HG03064 (cell line): ENCODE results near the gene SRP9.
"Not testable (repeated sequence)": the region's sequence is repeated elsewhere in the genome, so short reads cannot be mapped to it uniquely, and the experiment has no call there.

Source experiments
- ATAC-seq: cut with Tn5 transposase; IDR thresholded peaks from one replicate; pipeline ENCODE4 v1.9.1; 2021; ENCODE audit warnings: low read depth; ENCODE audit not compliant: unreplicated experiment

Gene SRP9

DNA sequence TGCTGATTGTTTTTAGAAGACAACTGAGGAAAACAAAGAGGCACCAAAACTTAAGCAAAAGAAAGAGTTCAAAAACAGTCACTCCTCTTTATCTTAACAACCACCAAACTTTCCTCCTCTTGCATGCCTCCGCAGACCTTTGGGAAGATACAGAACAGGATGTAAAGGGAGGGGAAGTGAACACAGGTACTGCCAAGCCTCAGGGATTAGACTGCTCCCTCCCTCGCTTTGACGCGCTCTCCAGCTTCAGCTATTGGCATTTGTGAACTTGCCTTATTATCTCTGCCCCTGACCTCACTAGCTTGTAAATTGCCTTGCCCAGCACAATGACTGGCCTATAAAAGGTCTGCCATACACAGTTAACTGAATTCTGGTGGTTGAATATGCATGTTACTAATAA is 4.8 kb upstream of the SRP9 start:
- no peak for ATAC-seq

DNA sequence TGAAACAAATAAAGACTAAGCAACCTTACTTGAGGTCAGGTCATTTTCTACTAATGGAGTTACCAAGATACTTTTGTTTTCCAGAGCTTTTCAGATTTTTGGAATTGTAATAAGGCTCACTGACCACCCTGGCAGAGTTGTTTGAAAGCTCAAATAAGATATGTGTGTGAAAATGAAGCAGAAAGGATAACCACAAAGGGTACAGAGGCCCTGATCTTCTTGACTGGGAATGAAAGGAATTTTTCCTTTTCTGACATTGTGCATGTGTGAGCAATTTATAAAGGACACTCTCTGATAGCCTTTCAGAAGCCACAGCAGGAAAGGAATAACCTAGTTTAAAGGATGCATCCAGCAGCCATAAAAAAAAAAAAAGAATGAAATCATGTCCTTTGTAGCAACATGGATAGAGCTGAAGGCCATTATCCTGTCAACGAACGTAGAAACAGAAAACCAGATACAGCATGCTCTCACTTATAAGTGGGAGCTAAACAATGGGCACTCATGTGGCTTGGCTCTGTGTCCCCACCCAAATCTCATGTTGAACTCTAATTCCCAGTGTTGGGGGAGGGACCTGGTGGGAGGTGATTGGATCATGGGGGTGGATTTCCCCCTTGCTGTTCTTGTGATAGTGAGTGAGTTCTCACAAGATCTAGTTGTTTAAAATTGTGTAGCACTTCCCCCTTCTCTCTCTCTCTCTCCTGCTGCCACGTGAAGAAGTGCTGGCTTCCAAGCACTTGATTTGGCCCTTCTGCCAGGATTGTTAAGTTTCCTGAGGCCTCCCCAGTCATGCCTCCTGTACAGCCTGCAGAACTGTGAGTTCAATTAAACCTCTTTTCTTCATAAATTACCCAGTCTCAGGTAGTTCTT is 3.1 kb upstream of the SRP9 start:
- no peak for ATAC-seq

DNA sequence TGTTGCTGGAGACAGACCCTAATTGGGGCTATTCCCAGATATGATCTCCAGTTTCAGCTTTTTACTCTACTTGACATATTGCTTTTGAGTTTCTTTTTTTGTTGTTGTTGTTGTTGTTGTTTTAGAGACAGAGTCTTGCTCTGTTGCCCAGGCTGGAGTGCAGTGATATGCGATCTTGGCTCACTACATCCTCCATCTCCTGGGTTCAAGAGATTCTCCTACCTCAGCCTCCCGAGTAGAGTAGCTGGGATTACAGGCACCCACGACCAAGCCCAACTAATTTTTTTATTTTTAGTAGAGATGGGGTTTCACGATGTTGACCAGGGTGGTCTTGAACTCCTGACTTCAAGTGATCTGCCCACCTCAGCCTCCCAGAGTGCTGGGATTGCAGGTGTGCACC is 1.3 kb upstream of the SRP9 start:
- ATAC-seq = no peak

DNA sequence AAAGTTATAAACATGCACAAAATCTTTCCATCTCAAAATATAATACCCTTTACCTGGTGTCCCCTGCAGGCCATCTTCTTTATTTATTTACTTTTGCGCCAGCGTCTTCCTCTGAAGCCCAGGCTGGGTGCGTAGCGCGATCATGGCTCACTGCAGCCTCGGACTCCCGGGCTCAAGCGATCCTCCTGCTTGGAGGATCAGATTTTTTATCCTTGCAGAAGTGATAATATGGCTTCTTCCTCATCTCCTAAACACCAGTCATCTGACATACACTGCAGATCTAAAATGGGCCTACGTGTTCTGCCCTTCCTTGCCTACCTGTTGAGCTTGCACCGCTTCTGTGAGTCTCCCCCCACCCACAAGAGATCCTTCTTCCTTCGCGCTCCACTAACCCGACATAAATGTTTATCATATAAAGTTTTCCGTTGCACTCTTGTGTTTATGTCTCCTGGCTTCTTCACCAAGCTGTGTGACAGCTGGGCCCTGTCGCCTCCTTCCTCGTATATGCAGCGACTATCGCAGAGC is 506 bp upstream of the SRP9 start:
- no peak for ATAC-seq

DNA sequence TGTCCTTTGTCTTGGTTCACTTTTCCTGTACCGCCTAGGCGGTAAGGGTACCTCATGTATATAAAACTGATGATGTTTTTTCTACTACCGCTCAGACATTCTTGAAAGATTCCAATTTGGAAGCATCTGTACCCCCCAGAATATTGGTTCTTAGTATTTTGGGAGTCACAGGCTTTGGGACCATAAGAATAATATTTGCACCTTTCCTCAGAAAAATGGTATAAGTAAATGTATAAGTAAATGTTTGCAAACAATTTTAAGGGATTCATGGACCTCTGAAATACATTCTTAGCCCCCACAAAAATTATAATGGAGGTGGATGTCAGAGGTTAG is 677 bp downstream of the SRP9 start:
- ATAC-seq = no peak

DNA sequence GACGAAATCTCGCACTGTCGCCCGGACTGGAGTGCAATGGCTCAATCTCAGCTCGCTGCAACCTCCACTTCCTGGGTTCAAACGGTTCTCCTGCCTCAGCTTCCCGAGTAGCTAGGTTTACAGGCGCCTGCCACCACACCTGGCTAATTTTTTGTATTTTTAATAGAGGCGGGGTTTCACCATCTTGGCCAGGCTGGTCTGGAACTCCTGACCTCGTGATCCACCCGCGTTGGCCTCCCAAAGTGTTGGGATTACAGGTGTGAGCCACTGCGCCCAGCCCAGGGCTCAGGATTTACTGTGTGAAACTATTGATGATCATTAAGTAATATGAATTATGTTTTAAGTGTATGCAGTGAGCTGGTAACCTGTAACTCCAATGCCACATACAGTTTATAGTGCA is 1.5 kb downstream of the SRP9 start:
- ATAC-seq = not testable (repeated sequence)

DNA sequence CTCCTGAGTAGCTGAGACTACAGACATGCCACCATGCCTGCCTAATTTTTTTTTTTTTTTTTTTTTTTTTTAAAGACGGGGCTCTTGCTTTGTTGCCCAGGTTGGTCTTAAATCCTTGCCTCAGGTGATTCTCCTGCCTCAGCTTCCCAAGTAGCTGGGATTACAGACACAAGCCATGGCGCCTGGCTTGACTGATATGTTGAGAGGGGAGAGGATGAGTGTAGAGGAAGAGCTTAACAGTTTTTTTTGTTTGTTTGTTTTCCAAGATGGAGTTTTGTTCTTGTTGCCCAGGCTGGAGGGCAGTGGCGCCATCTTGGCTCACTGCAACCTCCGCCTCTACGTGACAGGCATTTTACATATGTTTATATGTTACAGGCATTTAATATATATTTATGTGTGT is 2.5 kb downstream of the SRP9 start:
- ATAC-seq = no peak

DNA sequence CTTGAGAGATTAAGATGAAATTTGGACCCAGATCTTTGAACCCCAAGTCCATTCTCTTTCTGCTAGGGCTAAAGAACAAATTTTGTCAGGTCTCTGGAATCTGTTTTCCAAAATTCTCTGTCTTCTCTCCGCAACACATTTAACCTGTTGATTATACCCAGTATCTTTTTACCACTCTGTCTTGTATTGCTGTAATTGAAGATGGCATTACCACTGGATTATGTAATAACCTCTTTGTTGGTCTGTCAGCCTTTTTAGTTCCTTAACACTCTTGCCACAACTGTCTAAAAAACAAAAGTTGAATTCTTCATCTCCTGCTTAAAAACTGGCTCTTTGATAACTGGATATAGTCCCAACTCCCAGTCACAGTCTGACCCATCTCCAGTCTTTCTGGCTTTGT is 3.0 kb downstream of the SRP9 start:
- no peak for ATAC-seq

DNA sequence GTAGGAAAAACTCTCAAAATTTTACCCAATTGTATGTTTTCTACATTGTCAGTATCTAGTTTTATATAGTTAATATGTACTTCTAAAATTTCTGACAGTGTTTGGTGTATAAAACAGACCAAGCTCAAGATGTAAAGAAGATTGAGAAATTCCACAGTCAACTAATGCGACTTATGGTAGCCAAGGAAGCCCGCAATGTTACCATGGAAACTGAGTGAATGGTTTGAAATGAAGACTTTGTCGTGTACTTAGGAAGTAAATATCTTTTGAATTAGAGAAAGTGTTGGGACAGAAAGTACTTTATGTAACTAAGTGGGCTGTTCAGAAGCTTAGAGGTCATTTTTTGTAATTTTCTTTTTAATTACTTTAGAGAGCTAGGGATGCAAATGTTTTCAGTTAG is 11.5 kb downstream of the SRP9 start:
- ATAC-seq = not testable (repeated sequence)

DNA sequence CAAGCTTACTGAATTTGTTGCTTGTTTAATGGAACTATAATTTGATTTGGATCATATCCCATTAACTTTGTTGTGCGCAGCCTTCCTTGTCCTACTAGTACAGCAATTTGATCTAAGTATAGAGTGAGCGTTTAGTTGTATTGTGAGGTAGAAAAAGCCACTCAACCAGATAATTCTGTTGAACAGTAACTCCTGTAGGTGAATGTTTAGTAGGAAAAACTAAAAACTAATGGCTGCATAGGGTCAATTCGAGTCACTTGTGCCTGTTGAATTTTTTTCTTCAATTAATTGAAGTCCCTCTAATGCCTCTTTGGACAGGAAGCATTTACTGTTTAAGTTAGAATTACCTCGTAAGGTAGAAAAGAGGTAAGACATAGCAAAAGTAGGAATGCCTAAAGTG is 17.3 kb downstream of the SRP9 start:
- no peak for ATAC-seq

DNA sequence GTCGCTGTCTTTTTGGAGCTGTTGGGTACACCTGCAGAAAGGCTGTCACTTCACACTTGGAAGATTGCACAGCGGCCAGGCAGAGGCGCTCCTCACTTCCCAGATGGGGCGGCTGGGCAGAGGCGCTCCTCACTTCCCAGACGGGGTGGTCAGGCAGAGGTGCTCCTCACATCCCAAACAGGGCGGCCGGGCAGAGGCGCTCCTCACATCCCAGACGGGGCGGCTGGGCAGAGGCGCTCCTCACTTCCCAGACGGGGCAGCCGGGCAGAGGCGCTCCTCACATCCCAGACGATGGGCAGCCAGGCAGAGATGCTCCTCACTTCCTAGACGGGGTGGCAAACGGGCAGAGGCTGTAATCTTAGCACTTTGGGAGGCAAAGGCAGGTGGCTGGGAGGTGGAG is 18.5 kb downstream of the SRP9 start:
- ATAC-seq = not testable (repeated sequence)

DNA sequence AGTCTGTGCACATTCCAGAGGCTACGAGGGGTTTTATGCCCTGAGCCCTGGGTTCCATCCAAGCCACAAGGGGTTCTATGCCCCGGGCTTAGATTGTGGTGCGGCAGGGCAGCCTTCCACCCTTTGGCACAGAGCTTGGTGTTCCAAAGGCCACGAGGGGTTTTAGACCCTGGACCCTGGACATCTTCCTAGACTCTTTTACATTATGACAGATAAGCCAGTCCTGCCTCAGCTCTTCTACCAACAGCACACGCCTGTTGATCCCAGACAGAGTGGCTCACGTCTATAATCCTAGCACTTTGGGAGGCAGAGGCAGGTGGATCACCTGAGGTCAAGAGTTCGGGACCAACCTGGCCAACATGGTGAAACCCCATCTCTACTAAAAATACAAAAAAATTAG is 23.5 kb downstream of the SRP9 start:
- not testable (repeated sequence) for ATAC-seq

DNA sequence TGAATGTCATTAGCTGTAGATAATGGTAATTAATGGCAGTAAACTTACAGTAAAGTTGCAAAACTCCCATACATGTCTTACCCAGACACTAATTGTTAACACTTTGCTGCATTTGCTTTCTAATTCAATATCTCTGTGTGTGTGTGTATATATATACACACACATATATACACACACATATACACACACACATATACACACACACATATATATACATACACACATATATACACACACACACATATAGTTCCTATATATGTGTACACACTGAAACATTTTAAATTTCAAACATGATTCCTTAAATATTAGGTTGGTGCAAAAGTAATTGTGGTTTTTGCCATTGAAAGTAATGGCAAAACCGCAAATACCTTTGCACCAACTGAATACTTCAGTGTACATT is 28.6 kb downstream of the SRP9 start:
- ATAC-seq = no peak

DNA sequence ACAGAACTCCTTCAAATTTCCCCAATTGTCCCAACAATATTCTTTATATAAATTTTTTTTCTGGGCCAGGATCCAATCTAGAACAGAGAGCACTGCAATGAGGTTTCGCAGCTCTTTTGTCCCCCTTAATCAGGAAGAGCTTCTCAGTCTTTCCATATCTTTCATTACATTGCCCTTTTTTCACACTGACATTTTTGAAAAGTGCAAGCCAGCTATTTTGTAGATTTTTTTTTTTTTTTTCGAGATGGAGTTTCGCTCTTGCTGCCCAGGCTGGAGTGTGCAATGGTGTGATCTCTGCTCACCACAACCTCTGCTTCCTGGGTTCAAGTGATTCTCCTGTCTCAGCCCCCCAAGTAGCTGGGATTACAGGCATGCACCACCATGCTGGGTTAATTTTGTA is 29.1 kb downstream of the SRP9 start:
- not testable (repeated sequence) for ATAC-seq

DNA sequence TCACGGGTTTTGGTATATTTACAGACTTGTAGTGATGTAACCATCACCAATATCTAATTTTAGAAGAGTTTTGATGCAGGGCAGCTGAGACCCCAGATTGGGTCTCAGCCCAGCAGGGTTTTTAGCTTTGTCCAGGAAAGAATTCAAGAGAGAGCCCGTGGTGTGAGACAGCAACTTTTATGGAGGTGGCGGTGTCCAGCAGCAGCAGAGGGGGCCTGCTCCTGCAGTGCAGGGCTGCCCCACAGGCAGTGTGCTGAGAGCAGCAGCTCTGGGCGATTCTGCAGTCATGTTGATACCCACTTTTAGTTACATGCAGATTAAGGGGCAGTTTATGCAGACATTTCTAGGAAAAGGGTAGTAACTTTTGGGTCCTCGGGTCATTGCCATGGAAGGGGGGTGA is 30.5 kb downstream of the SRP9 start:
- no peak for ATAC-seq

DNA sequence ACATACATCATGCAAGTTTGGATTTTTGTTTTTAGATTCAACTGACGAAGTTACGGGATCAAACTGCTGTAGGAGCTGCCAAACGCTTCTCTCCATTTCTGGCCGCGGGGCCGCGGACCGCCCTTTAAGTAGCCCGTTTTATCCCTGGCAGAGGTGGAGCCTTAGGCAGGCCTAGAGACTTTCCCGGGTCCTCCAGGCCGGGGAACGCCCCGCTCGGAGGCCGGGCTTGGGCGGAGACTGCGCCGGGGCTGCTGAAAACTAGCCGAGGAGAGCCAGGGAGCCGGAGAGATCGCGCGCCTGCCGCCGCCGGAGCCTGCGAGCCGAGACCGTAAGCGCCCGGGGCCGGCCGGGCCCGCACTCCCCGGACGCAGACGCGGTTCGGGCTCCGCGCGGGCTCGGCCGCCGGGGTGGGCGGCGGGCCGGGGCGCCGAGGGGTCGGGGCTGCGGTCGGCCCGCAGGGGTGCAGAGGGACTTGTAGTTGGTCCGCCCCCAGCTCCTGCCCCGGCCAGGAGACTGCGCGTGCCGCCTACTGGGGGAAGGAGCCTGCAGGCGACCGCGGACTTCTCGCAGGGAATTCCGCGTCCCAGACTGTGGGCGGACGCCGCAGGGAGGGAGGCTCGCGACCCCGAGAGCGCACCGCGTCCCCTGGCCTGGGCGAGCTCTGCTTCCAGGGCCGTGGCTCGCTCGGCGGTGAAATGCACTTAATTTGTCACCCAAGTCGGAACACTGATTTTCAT is 32.4 kb downstream of the SRP9 start, which contains the start of gene EPHX1:
Gene EPHX1 (plus strand): TSS at position 283 of the 737 bp plus-strand sequence. CDS start 18,606 bp downstream, outside the sequence.
- ATAC-seq = peak; percentile 97

DNA sequence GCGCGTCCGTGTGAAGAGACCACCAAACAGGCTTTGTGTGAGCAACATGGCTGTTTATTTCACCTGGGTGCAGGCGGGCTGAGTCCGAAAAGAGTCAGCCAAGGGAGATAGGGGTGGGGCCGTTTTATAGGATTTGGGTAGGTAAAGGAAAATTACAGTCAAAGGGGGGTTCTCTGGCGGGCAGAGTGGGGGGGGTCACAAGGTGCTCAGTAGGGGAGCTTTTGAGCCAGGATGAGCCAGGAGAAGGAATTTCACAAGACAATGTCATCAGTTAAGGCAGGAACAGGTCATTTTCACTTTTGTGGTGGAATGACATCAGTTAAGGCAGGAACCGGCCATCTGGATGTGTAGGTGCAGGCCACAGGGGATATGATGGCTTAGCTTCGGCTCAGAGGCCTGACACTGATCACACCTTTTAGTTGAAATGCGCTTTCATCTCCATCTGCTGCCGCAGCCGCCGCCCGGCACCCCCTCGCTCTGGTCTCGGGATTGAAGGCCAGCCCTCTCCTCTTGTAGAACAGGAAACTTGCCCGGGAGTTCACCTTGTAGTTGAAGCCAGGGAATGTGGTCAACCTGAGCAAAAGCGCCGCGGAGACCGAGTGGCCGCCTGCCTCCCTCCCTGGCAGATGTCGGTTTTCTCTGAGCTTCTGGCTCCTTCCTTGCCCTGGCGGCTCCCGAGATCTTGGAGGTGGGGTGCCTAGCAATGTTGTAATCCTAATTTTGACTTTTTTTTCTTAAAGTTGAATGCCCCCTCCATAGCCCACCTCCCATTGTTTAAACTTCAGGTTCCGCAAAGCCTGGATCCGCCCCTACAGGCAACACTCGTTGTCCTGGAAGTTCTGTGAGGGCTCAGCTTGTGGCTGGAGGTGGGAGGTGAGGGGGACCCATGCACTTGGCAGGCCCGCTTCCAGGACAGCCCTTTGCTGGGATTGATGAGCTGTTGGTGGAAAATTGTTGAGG is 33.2 kb downstream of the SRP9 start:
- not testable (repeated sequence) for ATAC-seq

DNA sequence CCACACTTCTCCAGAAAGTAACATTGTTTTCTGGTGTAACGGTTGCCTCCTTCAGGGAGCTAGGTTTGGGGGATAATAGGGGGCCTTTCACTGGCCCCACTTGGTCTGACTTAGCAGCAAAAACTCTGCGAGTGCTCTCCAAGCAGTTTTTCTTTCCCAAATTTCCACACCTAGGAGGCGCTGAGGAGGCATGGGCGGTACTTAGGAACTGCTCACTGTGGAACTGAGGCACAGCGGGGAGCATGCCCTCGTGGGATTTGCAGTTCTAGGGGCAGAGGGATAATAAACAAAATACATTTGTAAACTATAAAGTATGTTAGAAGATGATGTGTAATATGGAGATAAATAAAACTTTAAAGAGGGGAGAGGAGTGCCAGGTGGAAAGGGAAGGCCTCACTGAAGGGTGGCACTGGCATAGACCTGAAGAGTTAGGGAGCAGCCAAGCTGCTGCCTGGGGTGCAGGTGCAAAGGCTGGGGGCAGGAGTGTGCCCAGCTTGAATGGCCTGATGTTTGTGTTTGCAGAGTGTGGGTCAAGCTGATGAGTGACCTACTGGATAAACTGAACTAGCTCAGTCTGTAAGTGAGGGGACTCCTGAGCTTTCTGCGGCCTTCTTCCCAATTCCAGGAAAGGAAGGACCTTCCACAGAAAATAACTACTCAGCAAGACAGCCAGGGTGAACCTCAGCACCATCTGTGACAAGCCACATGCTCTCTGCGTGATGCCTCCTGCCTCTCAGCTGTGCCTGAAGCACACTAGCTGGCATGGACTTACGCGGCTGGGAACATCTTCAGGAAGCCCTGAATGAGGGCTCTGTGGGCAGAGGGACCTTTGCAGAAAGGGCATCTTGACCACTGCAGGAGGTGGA is 34.2 kb downstream of the SRP9 start:
- ATAC-seq = no peak

DNA sequence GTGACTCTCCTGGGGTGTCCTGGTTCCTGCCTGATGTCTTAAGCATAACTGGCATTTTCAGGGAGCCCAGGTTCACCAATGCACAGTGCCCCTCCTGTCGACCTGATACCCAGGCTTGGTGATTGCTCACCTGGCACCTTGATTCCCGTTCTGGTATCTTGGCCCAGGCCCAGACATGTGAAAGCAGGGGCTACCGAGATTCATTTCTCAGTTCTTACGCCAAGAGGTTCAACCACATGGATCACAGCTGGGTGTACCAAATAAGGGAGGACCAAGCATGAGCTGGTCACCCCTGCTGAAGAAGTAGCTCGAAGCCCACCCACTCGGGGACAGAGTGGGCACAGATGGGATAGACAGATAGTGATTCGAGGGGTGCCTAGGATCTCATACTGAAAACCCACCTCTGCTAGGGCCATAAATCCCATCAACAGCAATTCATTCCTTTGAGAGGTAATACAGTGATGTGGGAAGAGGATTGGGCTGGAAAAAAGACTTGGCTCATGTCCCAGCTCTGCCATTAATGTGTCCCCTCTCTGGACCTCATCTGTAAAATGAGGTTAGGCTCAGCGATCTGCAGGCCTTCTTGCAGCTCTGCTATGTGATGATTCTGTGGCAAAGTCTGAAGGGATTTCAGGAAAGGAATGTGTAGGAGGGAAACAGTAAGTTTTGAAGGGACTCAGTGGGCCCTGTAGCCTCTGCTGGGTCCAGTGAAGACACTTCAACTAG is 35.0 kb downstream of the SRP9 start:
- no peak for ATAC-seq
